PC-3 (cell line): ENCODE data around the gene NAT16. TPM values are rescaled to one million over a fixed set of nuclear protein-coding genes. Genes with fewer than 3 reads are reported as not detected.
"Not testable (repeated sequence)": the region's sequence is repeated elsewhere in the genome, so short reads cannot be mapped to it uniquely, and the experiment has no call there.

Experiments used
- ATAC-seq: fragments of 200-7000 bp; cut with Tn5 transposase; 2 replicates; pipeline ENCODE4 v1.9.1; 2020; ENCODE audit warnings: mild to moderate bottlenecking, moderate library complexity
- BruUV-seq: library from RNA; stranded (reverse); fragments of 400-500 nt; replicated peaks from 2 replicates; lab custom pipeline; 2021; lab: Mats Ljungman, UMichigan
- CTCF ChIA-PET: fragments of 300-600 bp; sonication (Branson Sonifier 250); formaldehyde crosslinking; loops from one replicate; lab custom pipeline; 2022; ENCODE audit warnings: antibody characterized with exemption; lab: Charles Lee
- POLR2A ChIA-PET: fragments of 300-600 bp; sonication (Branson Sonifier 250); formaldehyde crosslinking; loops from one replicate; lab custom pipeline; 2022; ENCODE audit warnings: antibody characterized with exemption; ENCODE audit not compliant: unreplicated experiment; lab: Charles Lee
- DNase-seq: peaks from one replicate; pipeline ENCODE4 v3.0.0-alpha.2; 2015
- H2AFZ ChIP-seq: fragments of 300-600 bp; sonication (generic); 2 replicates; pipeline ENCODE4 v1.6.0; 2016; ENCODE audit warnings: antibody characterized with exemption, low read length
- H3F3A ChIP-seq: fragments of 300-600 bp; sonication (generic); one replicate; pipeline ENCODE4 v1.6.0; 2017; ENCODE audit warnings: antibody characterized with exemption, low read length, control low read depth, mild to moderate bottlenecking; ENCODE audit not compliant: unreplicated experiment
- H3K27ac ChIP-seq: fragments of 300-600 bp; sonication (generic); 2 replicates; pipeline ENCODE4 v1.5.1; 2016; ENCODE audit warnings: mild to moderate bottlenecking, low read length
- H3K27me3 ChIP-seq: fragments of 300-600 bp; sonication (generic); 2 replicates; pipeline ENCODE4 v1.6.1; 2016; ENCODE audit warnings: low read length, mixed read lengths
- H3K36me3 ChIP-seq: fragments of 300-600 bp; sonication (generic); 2 replicates; pipeline ENCODE4 v1.6.1; 2016; ENCODE audit warnings: low read depth, mixed run types, low read length, mixed read lengths
- H3K4me1 ChIP-seq: fragments of 300-600 bp; sonication (generic); 2 replicates; pipeline ENCODE4 v1.5.1; 2016; ENCODE audit warnings: low read length; ENCODE audit not compliant: insufficient read depth
- H3K4me2 ChIP-seq: fragments of 300-600 bp; sonication (generic); 2 replicates; pipeline ENCODE4 v1.6.0; 2016; ENCODE audit warnings: low read length
- H3K4me3 ChIP-seq: fragments of 300-600 bp; sonication (generic); 2 replicates; pipeline ENCODE4 v1.5.1; 2016; ENCODE audit warnings: mild to moderate bottlenecking, low read length, mixed read lengths
- H3K79me2 ChIP-seq: fragments of 300-600 bp; sonication (generic); 2 replicates; pipeline ENCODE4 v1.6.1; 2017; ENCODE audit warnings: low read length, mixed read lengths
- H3K9ac ChIP-seq: fragments of 300-600 bp; sonication (generic); 2 replicates; pipeline ENCODE4 v1.6.0; 2016; ENCODE audit warnings: mild to moderate bottlenecking, low read length
- H3K9me2 ChIP-seq: fragments of 300-600 bp; sonication (generic); replicated peaks from 2 replicates; pipeline ENCODE4 v1.6.1; 2016; ENCODE audit warnings: mixed run types, low read length, mixed read lengths
- H3K9me3 ChIP-seq: fragments of 300-600 bp; sonication (generic); 2 replicates; pipeline ENCODE4 v1.6.1; 2016; ENCODE audit warnings: low read length, mixed read lengths
- H4K20me1 ChIP-seq: fragments of 300-600 bp; sonication (generic); 2 replicates; pipeline ENCODE4 v1.6.1; 2016; ENCODE audit warnings: low read length, mixed read lengths
- EZH2 ChIP-seq: fragments of 300-600 bp; sonication (generic); IDR thresholded peaks from one replicate; pipeline ENCODE4 v1.6.1; 2017; ENCODE audit warnings: antibody characterized with exemption, mild to moderate bottlenecking, low read length; ENCODE audit not compliant: unreplicated experiment
- EZH2phosphoT487 ChIP-seq: fragments of 300-600 bp; sonication (generic); IDR thresholded peaks from 2 replicates; pipeline ENCODE4 v1.6.1; 2018; ENCODE audit warnings: mild to moderate bottlenecking, antibody characterized with exemption, low read length, borderline replicate concordance
- intact Hi-C: fragments of 100-400 bp; cut with micrococcal nuclease; formaldehyde crosslinking; loops from 2 replicates; pipeline ENCODE4 v1.9.0; 2023
- total RNA-seq: library from RNA; depleted of rRNA; stranded (reverse); fragments of >200 nt; gene quantifications from 2 replicates; pipeline ENCODE4 v1.2.3, GENCODE V29; 2014
- TF ChIP-seq, protein P1 (sequence below): fragments of 300-600 bp; sonication (generic); conservative IDR thresholded peaks from 2 replicates; pipeline ENCODE4 v1.5.1; 2017; ENCODE audit warnings: antibody characterized with exemption, low read depth, mild to moderate bottlenecking, low read length

Gene NAT16
- total RNA-seq, 1 experiment from 2014 or later = 0.26 TPM

DNA sequence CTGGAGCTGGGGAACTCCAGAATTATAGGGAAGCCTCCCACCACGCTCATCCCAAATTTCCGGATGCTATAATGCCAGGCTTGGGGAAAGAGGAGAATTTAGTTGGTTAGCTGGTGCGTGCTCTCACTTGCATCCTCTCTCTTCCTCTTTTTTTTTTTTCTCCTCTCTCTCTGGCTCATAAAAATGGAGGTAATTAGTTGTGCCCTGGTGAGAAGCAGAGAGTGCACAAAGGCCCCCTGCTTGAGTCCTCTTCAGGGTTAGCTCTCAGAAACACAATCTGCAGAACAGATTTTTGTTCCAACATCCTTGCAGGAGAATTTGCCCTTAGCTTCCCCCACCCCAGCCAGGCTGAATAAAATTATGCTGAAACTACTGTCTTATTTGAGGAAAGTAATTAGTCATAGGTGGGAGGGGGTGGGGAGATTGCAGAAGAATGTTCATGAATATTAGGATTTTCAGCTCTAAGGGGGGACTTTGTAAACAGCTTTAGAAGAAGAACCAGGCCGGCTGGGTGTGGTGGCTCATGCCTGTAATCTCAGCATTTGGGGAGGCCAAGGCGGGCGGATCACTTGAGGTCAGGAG, 45.6 kb downstream of the NAT16 start:
- no peaks in the 10 kb centered on the region for H4K20me1 ChIP-seq
- BruUV-seq = no TSS peak
- no peak overlapping the region for H2AFZ ChIP-seq
- H3K9me2 ChIP-seq = no peaks in the 10 kb centered on the region
- no peaks in the 10 kb centered on the region for H3K9me3 ChIP-seq
- ChIA-PET POLR2A (interaction anchor here (0.6 kb wide), 2 partner anchors 13 to 38 kb away, joined by 3 to 6 read pairs; no protein-coding TSS in a partner anchor), CTCF (interaction anchor here (0.6 kb wide), 1 partner anchor 10 kb away, joined by 7 read pairs; no protein-coding TSS in a partner anchor)
- no peaks in the 10 kb centered on the region for H3K79me2 ChIP-seq
- H3K27ac ChIP-seq = no peak overlapping the region
- no peaks in the 10 kb centered on the region for H3K27me3 ChIP-seq
- peaks cover 7% of the 10 kb centered on the region for H3F3A ChIP-seq
- H3K36me3 ChIP-seq = no peaks in the 10 kb centered on the region
- intact Hi-C loops = loop anchor here (10.0 kb wide), 1 partner anchor 240 kb away; the partner anchor contains the start of gene ACHE
- peak overlapping the region; percentile 33; the same call in 1 of the 2 replicates for H3K4me2 ChIP-seq
- peaks cover 26% of the 10 kb centered on the region for H3K4me1 ChIP-seq
- ATAC-seq (no peak), DNase-seq (peak; percentile 28)
- no peak overlapping the region for H3K4me3 ChIP-seq
- TF ChIP-seq EZH2 (no peak), EZH2phosphoT487 (no peak)
- TF ChIP-seq, protein P1, sequence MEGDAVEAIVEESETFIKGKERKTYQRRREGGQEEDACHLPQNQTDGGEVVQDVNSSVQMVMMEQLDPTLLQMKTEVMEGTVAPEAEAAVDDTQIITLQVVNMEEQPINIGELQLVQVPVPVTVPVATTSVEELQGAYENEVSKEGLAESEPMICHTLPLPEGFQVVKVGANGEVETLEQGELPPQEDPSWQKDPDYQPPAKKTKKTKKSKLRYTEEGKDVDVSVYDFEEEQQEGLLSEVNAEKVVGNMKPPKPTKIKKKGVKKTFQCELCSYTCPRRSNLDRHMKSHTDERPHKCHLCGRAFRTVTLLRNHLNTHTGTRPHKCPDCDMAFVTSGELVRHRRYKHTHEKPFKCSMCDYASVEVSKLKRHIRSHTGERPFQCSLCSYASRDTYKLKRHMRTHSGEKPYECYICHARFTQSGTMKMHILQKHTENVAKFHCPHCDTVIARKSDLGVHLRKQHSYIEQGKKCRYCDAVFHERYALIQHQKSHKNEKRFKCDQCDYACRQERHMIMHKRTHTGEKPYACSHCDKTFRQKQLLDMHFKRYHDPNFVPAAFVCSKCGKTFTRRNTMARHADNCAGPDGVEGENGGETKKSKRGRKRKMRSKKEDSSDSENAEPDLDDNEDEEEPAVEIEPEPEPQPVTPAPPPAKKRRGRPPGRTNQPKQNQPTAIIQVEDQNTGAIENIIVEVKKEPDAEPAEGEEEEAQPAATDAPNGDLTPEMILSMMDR = no peak
- H3K9ac ChIP-seq = no peak overlapping the region

- Histone ChIP-seq H2AFZ (no peak overlapping the region), H3F3A (peaks cover 7% of the 10 kb centered on the region), H4K20me1 (no peaks in the 10 kb centered on the region), H3K9me3 (no peaks in the 10 kb centered on the region), H3K4me3 (no peak overlapping the region), H3K36me3 (no peaks in the 10 kb centered on the region), H3K9ac (no peak overlapping the region), H3K79me2 (no peaks in the 10 kb centered on the region), H3K27me3 (no peaks in the 10 kb centered on the region), H3K27ac (no peak overlapping the region), H3K9me2 (no peaks in the 10 kb centered on the region), H3K4me1 (peaks cover 23% of the 10 kb centered on the region), H3K4me2 (no peak overlapping the region)
- no peak for DNase-seq
- TF ChIP-seq EZH2 (no peak), EZH2phosphoT487 (no peak)
- TF ChIP-seq, protein P1 = no peak
- no peak for ATAC-seq
- CTCF ChIA-PET = interaction anchor here (0.6 kb wide), 1 partner anchor 10 kb away, joined by 7 read pairs; no protein-coding TSS in a partner anchor
- no TSS peak for BruUV-seq
- intact Hi-C loops = loop anchor here (10.0 kb wide), 1 partner anchor 239 kb away; the partner anchor contains the start of gene ACHE
- POLR2A ChIA-PET = interaction anchor here (0.6 kb wide), 1 partner anchor 37 kb away, joined by 3 read pairs; no protein-coding TSS in a partner anchor
Observed at GRCh38 chr7:101133621-101134398, 46.3 kb downstream of the NAT16 start.

- H4K20me1 ChIP-seq, H3K4me2 ChIP-seq, H3K79me2 ChIP-seq, H3K9me3 ChIP-seq, BruUV-seq, H3K4me3 ChIP-seq, H3K36me3 ChIP-seq, CTCF ChIA-PET, H3K9me2 ChIP-seq, H3K27me3 ChIP-seq, DNase-seq, ATAC-seq, H3F3A ChIP-seq, H3K27ac ChIP-seq, H3K9ac ChIP-seq, POLR2A ChIA-PET, H2AFZ ChIP-seq: not testable (repeated sequence)
- intact Hi-C loops = loop anchor here (10.0 kb wide), 1 partner anchor 238 kb away; the partner anchor contains the start of gene ACHE
- peaks cover 28% of the 10 kb centered on the region for H3K4me1 ChIP-seq
Observed at GRCh38 chr7:101132626-101133600, 47.2 kb downstream of the NAT16 start.
